ENCODE results near the gene EPN2. TPM values are rescaled to one million over a fixed set of nuclear protein-coding genes. Genes with fewer than 3 reads are reported as not detected.
A peak's percentile ranks its signal among the peaks of the same experiment; 100 is the strongest.
"Not testable (repeated sequence)": the region's sequence is repeated elsewhere in the genome, so short reads cannot be mapped to it uniquely, and the experiment has no call there.

The EPN2 gene
- total and polyA plus RNA-seq, 7 experiments from 2014 or later: 3.9 to 11.5 (median 6.4) TPM

DNA sequence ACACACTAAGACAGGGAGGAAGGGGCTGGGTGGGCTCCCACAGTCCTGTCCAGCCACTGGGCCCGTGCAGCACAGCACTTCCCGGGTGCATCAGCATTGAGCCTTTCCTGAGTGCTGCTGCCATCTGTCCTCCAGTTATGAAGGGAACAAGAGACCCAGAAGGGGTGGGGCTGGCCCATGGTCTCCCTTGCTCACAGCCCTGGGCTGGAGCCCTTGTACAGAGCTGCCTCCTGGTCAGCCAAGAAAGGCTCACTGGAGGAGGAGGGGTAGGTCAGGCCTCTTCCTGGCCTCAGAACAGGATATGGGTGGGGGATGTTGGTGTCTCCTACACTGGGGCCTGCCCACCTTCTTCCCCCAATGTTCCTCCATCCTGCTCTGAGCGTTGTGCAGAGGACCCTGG is 33.7 kb upstream of the EPN2 start:
- ATAC-seq; DNase-seq; H3K4me3 ChIP-seq (ENCODE audit: low read length); H3K4me3 Mint-ChIP-seq; H3K27ac ChIP-seq (ENCODE audit: low read depth, low read length); H3K36me3 ChIP-seq (ENCODE audit: control insufficient read depth in 2 of 3, insufficient read depth in 3 of 3, low read length in 3 of 3); H3K36me3 Mint-ChIP-seq; H3K4me1 ChIP-seq (ENCODE audit: control insufficient read depth in 2 of 2, insufficient read depth in 2 of 2, low read length in 2 of 2); intact Hi-C loops (cut with micrococcal nuclease); H3K27me3 ChIP-seq (ENCODE audit: control insufficient read depth in 2 of 2, insufficient read depth in 2 of 2, low read length in 2 of 2); H3K9me3 Mint-ChIP-seq; CTCF ChIA-PET; H3K9me3 ChIP-seq (ENCODE audit: control insufficient read depth in 2 of 3, low read length in 3 of 3); H3K27me3 Mint-ChIP-seq; POLR2A ChIA-PET; H3K4me1 Mint-ChIP-seq; H3K27ac Mint-ChIP-seq: not testable (repeated sequence)

DNA sequence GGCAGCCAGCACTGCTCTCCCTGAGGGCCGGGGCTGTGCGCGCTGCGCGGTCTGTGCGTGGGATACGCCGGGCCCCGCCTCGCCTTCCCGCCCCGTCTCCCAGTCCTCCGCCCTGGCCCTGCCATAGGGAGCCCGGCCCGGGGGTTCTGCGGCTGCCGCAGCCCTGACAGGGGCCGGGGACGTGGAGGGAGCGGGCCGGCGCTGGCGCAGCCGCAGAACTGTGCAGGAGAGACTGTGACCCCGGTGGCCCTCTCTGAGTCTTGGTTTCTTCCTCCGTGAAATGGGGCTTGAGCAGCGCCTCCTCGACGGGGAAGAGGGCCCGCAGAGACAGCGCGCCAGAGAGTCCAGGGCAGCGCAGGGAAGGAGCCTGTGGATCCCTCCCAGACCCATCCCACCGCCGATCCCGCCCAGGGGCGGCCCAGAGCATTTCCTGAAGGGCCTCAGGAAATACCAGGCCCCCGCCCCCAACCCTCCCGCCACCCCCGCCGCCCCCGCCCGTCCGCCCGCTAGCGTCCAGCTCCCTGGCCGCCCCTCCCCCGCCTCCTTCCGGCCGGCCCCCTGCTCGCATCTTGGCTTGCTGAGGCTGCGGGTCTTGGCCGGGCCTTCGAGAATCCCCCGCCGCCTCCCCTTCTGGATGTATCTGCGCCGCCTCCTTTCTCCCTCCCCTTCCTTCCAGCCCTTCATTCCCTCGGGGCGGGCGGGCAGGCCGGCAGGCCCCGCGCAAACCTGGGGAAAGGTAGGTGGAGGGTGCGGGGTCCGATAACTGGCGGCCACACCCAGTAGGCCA is 21.9 kb upstream of the EPN2 start:
- H3K27me3 ChIP-seq (ENCODE audit: control insufficient read depth in 2 of 2, insufficient read depth in 2 of 2, low read length in 2 of 2); H3K36me3 ChIP-seq (ENCODE audit: control insufficient read depth in 2 of 3, insufficient read depth in 3 of 3, low read length in 3 of 3); H3K27ac Mint-ChIP-seq; DNase-seq; H3K27me3 Mint-ChIP-seq; POLR2A ChIA-PET; CTCF ChIA-PET; H3K4me3 Mint-ChIP-seq; intact Hi-C loops (cut with micrococcal nuclease); H3K4me3 ChIP-seq (ENCODE audit: low read length); H3K36me3 Mint-ChIP-seq; H3K4me1 Mint-ChIP-seq; H3K4me1 ChIP-seq (ENCODE audit: control insufficient read depth in 2 of 2, insufficient read depth in 2 of 2, low read length in 2 of 2); H3K9me3 Mint-ChIP-seq; H3K9me3 ChIP-seq (ENCODE audit: control insufficient read depth in 2 of 3, low read length in 3 of 3); H3K27ac ChIP-seq (ENCODE audit: low read depth, low read length): not testable (repeated sequence)
- ATAC-seq: peak; percentile 33

DNA sequence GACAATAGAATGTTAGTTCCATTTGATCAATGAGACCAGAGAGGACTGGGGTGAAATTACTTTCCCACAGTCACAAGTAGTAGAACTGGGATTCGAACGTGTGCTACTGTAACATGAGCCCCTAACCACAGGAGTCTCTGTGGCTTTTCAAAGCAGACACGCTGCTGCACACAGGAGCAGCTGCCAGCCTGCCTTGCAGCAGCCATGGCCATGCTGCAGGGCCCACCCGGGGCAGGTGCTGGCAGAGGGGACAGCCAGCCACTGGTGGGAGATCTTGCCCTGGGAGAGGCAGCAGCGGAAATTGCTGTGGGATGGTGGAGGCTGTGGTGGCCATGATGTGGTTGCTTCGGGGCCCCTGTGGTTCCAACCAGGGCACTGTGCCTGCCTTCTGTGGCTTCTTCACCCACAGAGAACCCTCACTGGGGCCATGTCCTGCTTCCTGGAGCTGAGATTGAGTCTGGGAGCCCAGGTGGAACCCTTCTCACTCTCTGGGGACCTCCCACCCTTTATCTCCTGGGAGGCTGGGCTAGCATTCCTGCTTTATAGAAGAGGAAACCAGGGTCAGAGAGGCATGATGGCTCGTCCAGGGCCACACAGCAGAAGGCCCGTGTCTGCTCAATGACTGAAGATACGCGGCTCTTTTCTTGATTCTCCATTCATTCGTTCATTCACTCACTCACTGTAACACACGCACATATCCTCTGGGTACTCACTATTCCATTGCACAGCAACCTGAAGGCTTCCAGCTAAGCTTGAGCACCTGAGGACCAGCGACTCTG is 20.8 kb upstream of the EPN2 start:
- ATAC-seq: peak; percentile 67
- H3K36me3 Mint-ChIP-seq; intact Hi-C loops (cut with micrococcal nuclease); H3K27me3 ChIP-seq (ENCODE audit: control insufficient read depth in 2 of 2, insufficient read depth in 2 of 2, low read length in 2 of 2); H3K4me3 Mint-ChIP-seq; H3K36me3 ChIP-seq (ENCODE audit: control insufficient read depth in 2 of 3, insufficient read depth in 3 of 3, low read length in 3 of 3); H3K27ac ChIP-seq (ENCODE audit: low read depth, low read length); H3K27ac Mint-ChIP-seq; H3K9me3 ChIP-seq (ENCODE audit: control insufficient read depth in 2 of 3, low read length in 3 of 3); H3K4me1 Mint-ChIP-seq; H3K4me3 ChIP-seq (ENCODE audit: low read length); CTCF ChIA-PET; POLR2A ChIA-PET; H3K27me3 Mint-ChIP-seq; H3K4me1 ChIP-seq (ENCODE audit: control insufficient read depth in 2 of 2, insufficient read depth in 2 of 2, low read length in 2 of 2); H3K9me3 Mint-ChIP-seq; DNase-seq: not testable (repeated sequence)

DNA sequence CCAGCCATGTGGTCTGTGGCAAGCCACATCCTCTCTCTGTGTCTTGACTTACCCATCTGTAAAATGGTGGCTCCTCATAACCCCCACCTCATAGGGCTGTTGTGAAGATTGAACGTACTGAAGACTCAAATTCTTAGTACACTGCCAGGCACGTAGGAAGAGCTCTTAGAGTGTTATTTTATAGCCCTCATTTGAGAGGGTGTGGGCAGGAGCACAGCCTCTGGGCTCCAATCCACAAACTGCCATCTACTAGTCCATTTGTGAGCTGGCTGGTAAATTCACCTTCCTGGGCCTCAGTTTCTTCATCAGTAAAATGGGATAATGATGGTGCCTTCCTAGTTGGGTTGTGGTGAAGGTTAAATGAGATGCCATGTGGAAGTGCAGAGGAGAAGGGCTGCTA is 18.3 kb upstream of the EPN2 start:
- CTCF ChIA-PET; H3K36me3 Mint-ChIP-seq; H3K4me3 ChIP-seq (ENCODE audit: low read length); H3K27me3 ChIP-seq (ENCODE audit: control insufficient read depth in 2 of 2, insufficient read depth in 2 of 2, low read length in 2 of 2); H3K27ac ChIP-seq (ENCODE audit: low read depth, low read length); H3K9me3 ChIP-seq (ENCODE audit: control insufficient read depth in 2 of 3, low read length in 3 of 3); H3K4me1 Mint-ChIP-seq; H3K27me3 Mint-ChIP-seq; H3K4me1 ChIP-seq (ENCODE audit: control insufficient read depth in 2 of 2, insufficient read depth in 2 of 2, low read length in 2 of 2); H3K4me3 Mint-ChIP-seq; H3K9me3 Mint-ChIP-seq; POLR2A ChIA-PET; ATAC-seq; DNase-seq; intact Hi-C loops (cut with micrococcal nuclease); H3K36me3 ChIP-seq (ENCODE audit: control insufficient read depth in 2 of 3, insufficient read depth in 3 of 3, low read length in 3 of 3); H3K27ac Mint-ChIP-seq: not testable (repeated sequence)

DNA sequence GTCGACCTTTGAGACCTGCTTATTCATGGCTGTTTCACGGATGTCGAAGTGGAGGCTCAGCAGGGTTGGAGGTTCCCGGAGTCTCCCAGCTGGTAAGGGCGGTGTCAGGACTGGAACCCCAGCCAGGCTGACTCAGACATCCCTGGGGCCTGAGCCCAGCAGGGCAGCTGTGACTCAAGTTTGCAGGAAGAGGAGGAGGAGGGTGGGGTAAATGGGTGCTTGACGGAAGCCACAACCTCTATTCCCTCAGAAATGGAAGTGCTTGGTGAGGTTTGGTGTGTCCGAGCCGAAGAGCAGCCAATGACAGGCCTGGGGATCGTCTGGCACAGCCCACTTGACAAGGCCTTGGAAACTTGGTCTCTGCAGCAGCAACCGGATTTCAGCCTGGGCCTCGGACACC is 17.8 kb upstream of the EPN2 start:
- H3K4me3 ChIP-seq (ENCODE audit: low read length); H3K9me3 Mint-ChIP-seq; H3K27me3 ChIP-seq (ENCODE audit: control insufficient read depth in 2 of 2, insufficient read depth in 2 of 2, low read length in 2 of 2); POLR2A ChIA-PET; H3K27ac ChIP-seq (ENCODE audit: low read depth, low read length); H3K27me3 Mint-ChIP-seq; H3K36me3 Mint-ChIP-seq; H3K9me3 ChIP-seq (ENCODE audit: control insufficient read depth in 2 of 3, low read length in 3 of 3); H3K4me3 Mint-ChIP-seq; DNase-seq; H3K36me3 ChIP-seq (ENCODE audit: control insufficient read depth in 2 of 3, insufficient read depth in 3 of 3, low read length in 3 of 3); H3K27ac Mint-ChIP-seq; H3K4me1 ChIP-seq (ENCODE audit: control insufficient read depth in 2 of 2, insufficient read depth in 2 of 2, low read length in 2 of 2); H3K4me1 Mint-ChIP-seq; ATAC-seq; intact Hi-C loops (cut with micrococcal nuclease); CTCF ChIA-PET: not testable (repeated sequence)

DNA sequence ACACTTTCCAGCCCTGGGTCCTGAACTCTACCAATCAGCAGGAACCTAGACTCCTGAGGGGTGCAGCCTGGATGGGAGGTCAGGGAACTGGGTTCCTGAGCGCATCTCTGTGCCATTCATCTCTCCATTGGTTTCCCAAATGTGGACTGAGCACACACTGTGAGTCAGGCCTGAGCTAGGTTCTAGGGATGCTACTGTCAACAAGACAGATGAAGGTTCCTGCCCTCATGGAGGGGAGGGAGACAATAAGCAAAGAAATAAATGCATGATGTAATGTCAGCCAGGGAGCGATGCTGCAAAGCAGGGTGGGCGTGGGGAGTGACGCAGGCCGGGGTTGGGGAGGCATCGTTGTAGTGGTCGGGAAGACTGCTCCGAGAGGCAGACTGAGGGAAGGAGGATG is 17.0 kb upstream of the EPN2 start:
- intact Hi-C loops (cut with micrococcal nuclease); H3K9me3 Mint-ChIP-seq; H3K4me1 ChIP-seq (ENCODE audit: control insufficient read depth in 2 of 2, insufficient read depth in 2 of 2, low read length in 2 of 2); POLR2A ChIA-PET; H3K27ac ChIP-seq (ENCODE audit: low read depth, low read length); H3K27me3 ChIP-seq (ENCODE audit: control insufficient read depth in 2 of 2, insufficient read depth in 2 of 2, low read length in 2 of 2); H3K27ac Mint-ChIP-seq; H3K4me3 Mint-ChIP-seq; ATAC-seq; H3K36me3 ChIP-seq (ENCODE audit: control insufficient read depth in 2 of 3, insufficient read depth in 3 of 3, low read length in 3 of 3); H3K36me3 Mint-ChIP-seq; H3K9me3 ChIP-seq (ENCODE audit: control insufficient read depth in 2 of 3, low read length in 3 of 3); H3K4me3 ChIP-seq (ENCODE audit: low read length); H3K27me3 Mint-ChIP-seq; H3K4me1 Mint-ChIP-seq; DNase-seq; CTCF ChIA-PET: not testable (repeated sequence)

Measured in naive thymus-derived CD4-positive, alpha-beta T cell (primary cell).